Fibroblast of lung (primary cell): ENCODE data around the gene ATP2B2. TPM values are rescaled to one million over a fixed set of nuclear protein-coding genes. Genes with fewer than 3 reads are reported as not detected.

Experiments
- DNase-seq, 2 donors: peaks; one replicate each; pipeline versions ENCODE4 v3.0.0 to v3.0.0-alpha.2; 2010; ENCODE audit warnings: low read depth in 2 of 2
- H2AFZ ChIP-seq: 2 replicates; pipeline ENCODE4 v1.5.1; 2012; ENCODE audit warnings: low read length, control low read depth, inconsistent platforms
- H3K27ac ChIP-seq: 2 replicates; pipeline ENCODE4 v1.5.1; 2011; ENCODE audit warnings: low read length, control low read depth; ENCODE audit not compliant: insufficient read depth
- H3K27me3 ChIP-seq: 2 replicates; pipeline ENCODE4 v1.5.1; 2011; ENCODE audit warnings: mild to moderate bottlenecking, low read length; ENCODE audit not compliant: control insufficient read depth, insufficient read depth
- H3K36me3 ChIP-seq: 2 replicates; pipeline ENCODE4 v1.5.1; 2011; ENCODE audit warnings: low read length; ENCODE audit not compliant: control insufficient read depth, insufficient read depth
- H3K4me1 ChIP-seq: 2 replicates; pipeline ENCODE4 v1.5.1; 2011; ENCODE audit warnings: low read length; ENCODE audit not compliant: control insufficient read depth, insufficient read depth; ENCODE audit errors: extremely low read depth
- H3K4me2 ChIP-seq: 2 replicates; pipeline ENCODE4 v1.5.1; 2011; ENCODE audit warnings: low read length, control low read depth; ENCODE audit not compliant: insufficient read depth; ENCODE audit errors: extremely low read depth
- H3K4me3 ChIP-seq, 4 experiments: fragments of 200-600 bp in 1 of 4; sonication (generic) in 1 of 4; replicated peaks in 1 of 4; 2 replicates each; pipeline ENCODE4 v1.5.1; 2011 to 2016; ENCODE audit warnings: low read length in 4 of 4, low read depth in 3 of 4, mild to moderate bottlenecking in 3 of 4, control low read depth in 2 of 4, inconsistent platforms in 1 of 4, mixed read lengths in 1 of 4; ENCODE audit not compliant: insufficient read depth in 1 of 4; ENCODE audit errors: control extremely low read depth in 1 of 4
- H3K79me2 ChIP-seq: 2 replicates; pipeline ENCODE4 v1.5.1; 2012; ENCODE audit warnings: mild to moderate bottlenecking, low read length, inconsistent platforms; ENCODE audit not compliant: control insufficient read depth, insufficient read depth
- H3K9ac ChIP-seq: 2 replicates; pipeline ENCODE4 v1.5.1; 2011; ENCODE audit warnings: mild to moderate bottlenecking, low read length, control low read depth; ENCODE audit not compliant: insufficient read depth
- H3K9me3 ChIP-seq: 2 replicates; pipeline ENCODE4 v1.5.1; 2012; ENCODE audit warnings: low read depth, low read length; ENCODE audit not compliant: control insufficient read depth, insufficient read depth
- H4K20me1 ChIP-seq: 2 replicates; pipeline ENCODE4 v1.5.1; 2011; ENCODE audit warnings: low read length; ENCODE audit not compliant: control insufficient read depth, insufficient read depth; ENCODE audit errors: extremely low read depth
- EZH2 ChIP-seq: IDR thresholded peaks from 2 replicates; pipeline ENCODE4 v1.5.1; 2012; ENCODE audit warnings: low read length, control low read depth, mild to moderate bottlenecking; ENCODE audit errors: missing control alignments
- polyA plus RNA-seq, 2 donors: library from polyadenylated mRNA; depleted of rRNA in 1 of 2; stranded (reverse) in 1 of 2; unstranded in 1 of 2; fragments of >200 nt; gene quantifications; 2 replicates each; pipeline ENCODE4 v1.2.1, GENCODE V29; 2011 to 2012; ENCODE audit warnings: missing spikeins in 1 of 2
- total RNA-seq: library from RNA; depleted of rRNA; stranded (reverse); fragments of >200 nt; gene quantifications from 2 replicates; pipeline ENCODE4 v1.2.1, GENCODE V29; 2014
- TF ChIP-seq, protein P1 (sequence below), 2 donors: IDR thresholded peaks in 1 of 2; conservative IDR thresholded peaks in 1 of 2; 1 replicate in 1 of 2; 2 replicates in 1 of 2; pipeline ENCODE4 v1.5.1; 2011 to 2012; ENCODE audit warnings: low read length in 2 of 2, control low read depth in 1 of 2, inconsistent platforms in 1 of 2, low read depth in 1 of 2, mild to moderate bottlenecking in 1 of 2

The ATP2B2 gene
- total and polyA plus RNA-seq, 2 donors (not counting 1 experiment from before 2014, with no cell fraction given), result not detected

DNA sequence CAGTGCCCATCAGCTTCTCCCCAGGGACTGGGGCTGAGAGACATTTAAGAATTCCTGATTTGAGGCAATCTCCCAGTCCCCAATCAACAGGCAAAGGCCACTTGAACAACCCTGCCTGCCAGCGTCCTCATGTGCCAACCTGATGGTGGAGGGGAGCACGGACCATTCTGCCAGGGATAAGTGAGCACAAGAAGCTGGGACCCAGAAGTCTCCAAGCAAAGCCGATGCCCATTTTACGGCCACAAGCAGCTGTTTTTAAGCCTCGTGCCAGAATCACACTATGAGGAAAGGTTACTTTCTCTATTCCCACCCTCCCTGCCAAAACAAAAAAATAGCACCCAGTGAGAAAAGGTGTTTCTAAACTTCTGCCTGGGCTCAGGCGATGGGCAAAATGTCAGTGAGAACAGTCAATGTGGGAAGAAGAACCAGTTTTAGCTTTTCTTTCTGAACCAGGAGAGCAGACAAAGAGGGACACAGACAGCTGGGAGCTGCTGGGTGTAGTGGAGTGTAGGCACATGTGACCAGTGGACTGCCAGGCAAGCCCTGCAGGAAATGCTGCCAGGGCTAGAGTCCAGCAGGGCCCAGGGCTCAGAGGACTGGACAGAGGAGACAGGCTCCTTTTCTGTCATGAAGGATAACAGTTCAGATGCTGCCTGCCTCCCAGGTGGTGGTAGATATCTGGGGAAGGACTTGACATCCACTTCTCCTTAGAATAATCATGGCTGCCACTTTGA is 57.7 kb downstream of the ATP2B2 start:
- Histone ChIP-seq H3K79me2 (no peaks in the 10 kb centered on the region), H4K20me1 (no peaks in the 10 kb centered on the region), H2AFZ (no peak overlapping the region), H3K4me3 (no peak overlapping the region), H3K27me3 (no peaks in the 10 kb centered on the region), H3K9ac (no peak overlapping the region), H3K4me1 (no peaks in the 10 kb centered on the region), H3K27ac (no peak overlapping the region), H3K36me3 (no peaks in the 10 kb centered on the region), H3K9me3 (no peaks in the 10 kb centered on the region), H3K4me2 (no peak overlapping the region)
- TF ChIP-seq, protein P1, sequence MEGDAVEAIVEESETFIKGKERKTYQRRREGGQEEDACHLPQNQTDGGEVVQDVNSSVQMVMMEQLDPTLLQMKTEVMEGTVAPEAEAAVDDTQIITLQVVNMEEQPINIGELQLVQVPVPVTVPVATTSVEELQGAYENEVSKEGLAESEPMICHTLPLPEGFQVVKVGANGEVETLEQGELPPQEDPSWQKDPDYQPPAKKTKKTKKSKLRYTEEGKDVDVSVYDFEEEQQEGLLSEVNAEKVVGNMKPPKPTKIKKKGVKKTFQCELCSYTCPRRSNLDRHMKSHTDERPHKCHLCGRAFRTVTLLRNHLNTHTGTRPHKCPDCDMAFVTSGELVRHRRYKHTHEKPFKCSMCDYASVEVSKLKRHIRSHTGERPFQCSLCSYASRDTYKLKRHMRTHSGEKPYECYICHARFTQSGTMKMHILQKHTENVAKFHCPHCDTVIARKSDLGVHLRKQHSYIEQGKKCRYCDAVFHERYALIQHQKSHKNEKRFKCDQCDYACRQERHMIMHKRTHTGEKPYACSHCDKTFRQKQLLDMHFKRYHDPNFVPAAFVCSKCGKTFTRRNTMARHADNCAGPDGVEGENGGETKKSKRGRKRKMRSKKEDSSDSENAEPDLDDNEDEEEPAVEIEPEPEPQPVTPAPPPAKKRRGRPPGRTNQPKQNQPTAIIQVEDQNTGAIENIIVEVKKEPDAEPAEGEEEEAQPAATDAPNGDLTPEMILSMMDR (conservative IDR thresholded peaks at IDR 0.05 in 1 of 2, IDR thresholded peaks at IDR 0.05 in 1 of 2; ENCODE audit: low read depth in 1 of 2, low read length in 2 of 2), result no peak
- no peak for TF ChIP-seq EZH2
- no peak for DNase-seq

DNA sequence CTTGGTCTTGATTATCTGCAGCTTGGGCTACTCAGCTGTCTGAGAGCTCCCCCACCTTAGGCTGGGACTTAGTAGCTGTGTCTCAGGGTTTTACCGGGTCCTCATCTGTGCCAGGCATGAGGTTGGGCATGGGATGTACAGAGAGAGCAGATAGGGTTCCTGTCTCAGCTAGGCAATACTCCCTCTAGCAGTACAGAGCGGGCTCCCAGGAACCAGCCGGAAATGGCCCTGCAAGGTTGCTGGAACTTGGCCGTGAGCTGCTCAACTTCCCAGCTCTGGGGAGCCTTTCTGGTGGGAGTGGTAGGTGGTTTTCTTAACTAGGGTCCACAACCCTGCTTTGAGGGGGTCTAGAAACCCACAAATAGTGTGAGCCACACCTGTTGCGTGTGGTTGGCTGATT is 58.3 kb downstream of the ATP2B2 start:
- no peak overlapping the region for H3K4me3 ChIP-seq
- DNase-seq, result no peak
- TF ChIP-seq, protein P1 (conservative IDR thresholded peaks at IDR 0.05 in 1 of 2, IDR thresholded peaks at IDR 0.05 in 1 of 2; ENCODE audit: low read depth in 1 of 2, low read length in 2 of 2), result no peak
- no peak for TF ChIP-seq EZH2
- H3K4me1 ChIP-seq, result no peaks in the 10 kb centered on the region
- H2AFZ ChIP-seq, result no peak overlapping the region
- no peaks in the 10 kb centered on the region for H4K20me1 ChIP-seq
- no peaks in the 10 kb centered on the region for H3K27me3 ChIP-seq
- no peaks in the 10 kb centered on the region for H3K79me2 ChIP-seq
- no peak overlapping the region for H3K27ac ChIP-seq
- H3K9ac ChIP-seq, result no peak overlapping the region
- H3K4me2 ChIP-seq, result no peak overlapping the region
- H3K36me3 ChIP-seq, result no peaks in the 10 kb centered on the region
- no peaks in the 10 kb centered on the region for H3K9me3 ChIP-seq

DNA sequence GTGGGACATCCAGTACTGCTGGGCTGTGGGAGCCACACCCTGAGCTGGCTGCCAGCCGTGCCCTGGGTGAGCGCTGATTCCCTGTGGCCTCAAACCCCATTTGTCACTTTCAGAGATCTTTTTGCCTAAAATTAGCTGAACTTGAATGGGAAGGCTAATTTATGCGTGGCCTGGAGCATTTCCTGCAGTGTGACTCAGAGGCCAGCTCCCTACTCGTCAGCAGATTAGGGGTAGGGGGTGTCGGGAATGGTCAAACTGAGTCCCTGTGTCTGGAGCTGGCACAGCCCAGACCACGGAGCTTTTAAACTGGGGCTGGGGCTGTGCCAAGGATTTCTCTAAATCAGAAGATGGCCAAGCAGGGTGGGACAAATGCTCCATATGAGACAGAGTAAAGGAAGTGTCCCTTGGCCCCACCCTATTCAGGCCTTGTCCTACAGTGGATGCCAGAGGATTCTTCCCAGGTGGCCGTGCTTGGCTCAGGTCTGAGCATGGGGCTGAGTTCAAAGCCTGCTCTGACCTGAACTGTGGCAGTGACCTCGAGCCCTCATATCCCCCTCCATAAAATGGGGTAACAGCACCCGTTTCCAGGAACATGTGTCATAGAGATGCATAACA is 59.7 kb downstream of the ATP2B2 start:
- Histone ChIP-seq H3K4me1 (no peaks in the 10 kb centered on the region), H2AFZ (no peak overlapping the region), H3K4me3 (no peak overlapping the region), H3K36me3 (no peaks in the 10 kb centered on the region), H3K79me2 (no peaks in the 10 kb centered on the region), H3K9me3 (no peaks in the 10 kb centered on the region), H3K9ac (no peak overlapping the region), H3K27me3 (no peaks in the 10 kb centered on the region), H4K20me1 (no peaks in the 10 kb centered on the region), H3K4me2 (no peak overlapping the region), H3K27ac (no peak overlapping the region)
- TF ChIP-seq, protein P1 (conservative IDR thresholded peaks at IDR 0.05 in 1 of 2, IDR thresholded peaks at IDR 0.05 in 1 of 2; ENCODE audit: low read depth in 1 of 2, low read length in 2 of 2), result no peak
- TF ChIP-seq EZH2, result no peak
- DNase-seq, result peak in 1 of 2 donors; percentile 63
